Stromal cell of bone marrow (primary cell): Measurements from ENCODE around the gene ACBD4.

Source experiments
- DNase-seq: peaks from one replicate; pipeline ENCODE4 v3.0.0-alpha.2; 2012; ENCODE audit warnings: low read depth

ACBD4 gene

DNA sequence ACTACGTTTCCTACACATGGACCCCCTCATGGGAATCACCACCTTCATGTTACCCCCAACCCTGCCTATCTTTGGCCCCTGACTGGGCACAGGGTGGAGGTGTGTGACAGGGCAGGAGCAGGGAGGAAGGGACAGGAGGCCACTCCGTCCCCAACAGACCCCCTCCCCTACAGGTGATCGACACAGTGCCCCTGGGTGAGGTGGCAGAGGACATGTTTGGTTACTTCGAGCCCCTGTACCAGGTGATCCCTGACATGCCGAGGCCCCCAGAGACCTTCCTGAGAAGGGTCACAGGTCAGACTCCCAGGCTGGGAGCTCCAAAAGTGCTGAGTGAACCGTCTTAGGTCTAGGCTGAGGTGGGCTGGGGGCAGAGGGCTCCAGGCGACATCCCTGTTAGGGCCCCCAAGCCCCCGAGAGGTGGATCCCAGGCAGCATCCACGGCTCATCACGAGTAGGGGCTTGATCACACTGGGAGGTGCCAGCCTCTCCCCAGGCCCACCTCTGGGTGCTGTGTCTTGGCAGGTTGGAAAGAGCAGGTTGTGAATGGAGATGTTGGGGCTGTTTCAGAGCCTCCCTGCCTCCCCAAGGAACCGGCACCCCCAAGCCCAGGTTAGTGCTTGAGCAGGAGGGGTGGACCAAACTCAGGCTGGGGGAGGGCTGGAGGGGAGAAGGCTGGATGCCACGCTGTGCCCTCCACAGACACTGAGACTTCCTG, 1.5 kb downstream of the ACBD4 start:
- no peak for DNase-seq

DNA sequence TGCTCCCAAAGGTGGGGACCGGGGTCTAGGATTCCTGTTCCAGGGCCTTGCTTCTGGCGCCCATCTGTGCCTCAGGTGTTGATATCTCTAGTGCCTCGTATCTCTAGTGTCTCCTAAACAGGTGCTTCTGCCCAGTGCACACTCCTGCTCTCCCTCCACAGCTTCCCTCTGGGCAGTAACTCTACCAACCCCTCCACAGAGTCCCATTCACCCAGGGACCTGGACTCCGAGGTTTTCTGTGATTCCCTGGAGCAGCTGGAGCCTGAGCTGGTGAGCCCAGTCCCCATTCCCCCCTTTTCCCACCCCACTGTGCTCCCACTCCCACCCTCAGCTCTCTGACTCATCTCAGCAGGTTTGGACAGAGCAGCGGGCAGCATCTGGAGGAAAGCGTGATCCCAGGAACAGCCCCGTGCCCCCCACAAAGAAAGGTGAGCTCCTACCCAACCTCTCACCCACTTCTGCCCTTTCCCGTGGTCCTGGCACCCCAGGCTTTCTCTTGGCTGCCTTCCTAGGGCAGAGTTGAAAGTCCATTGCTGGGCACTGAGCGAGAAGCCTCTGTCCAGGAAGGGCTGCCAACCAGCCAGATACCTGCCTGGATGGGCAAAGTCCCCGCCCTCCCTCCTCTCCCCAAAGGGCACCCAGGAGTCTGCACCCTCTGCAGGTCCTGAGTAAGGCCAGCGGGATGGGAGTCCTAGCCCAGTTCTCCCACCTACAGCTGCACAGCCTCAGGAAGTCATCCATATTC, 2.2 kb downstream of the ACBD4 start:
- DNase-seq: no peak

DNA sequence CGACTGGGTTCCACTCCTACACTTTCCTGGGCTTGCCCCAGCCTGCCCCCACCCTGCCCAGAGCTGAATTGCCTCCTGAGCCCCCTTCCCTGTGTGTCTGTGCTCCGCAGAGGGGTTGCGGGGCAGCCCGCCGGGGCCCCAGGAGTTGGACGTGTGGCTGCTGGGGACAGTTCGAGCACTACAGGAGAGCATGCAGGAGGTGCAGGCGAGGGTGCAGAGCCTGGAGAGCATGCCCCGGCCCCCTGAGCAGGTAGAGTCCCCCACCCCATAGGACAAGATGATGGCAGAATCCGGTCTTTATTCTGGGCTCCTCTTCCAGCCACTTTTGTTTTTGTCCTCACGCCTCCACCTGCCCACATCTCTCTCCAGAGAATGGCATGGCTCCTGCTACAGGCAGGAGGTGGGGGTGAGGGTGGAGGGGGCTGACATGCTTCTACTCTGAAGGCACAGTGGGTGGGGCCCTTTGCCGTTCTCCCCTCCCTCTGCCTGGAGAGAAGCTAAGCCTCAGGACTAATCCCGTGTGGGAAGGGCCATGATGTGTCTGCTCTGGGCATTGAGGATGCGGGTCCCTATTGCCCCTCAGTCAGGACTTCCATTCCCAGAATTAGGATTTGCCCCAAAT, 3.5 kb downstream of the ACBD4 start:
- DNase-seq: no peak

DNA sequence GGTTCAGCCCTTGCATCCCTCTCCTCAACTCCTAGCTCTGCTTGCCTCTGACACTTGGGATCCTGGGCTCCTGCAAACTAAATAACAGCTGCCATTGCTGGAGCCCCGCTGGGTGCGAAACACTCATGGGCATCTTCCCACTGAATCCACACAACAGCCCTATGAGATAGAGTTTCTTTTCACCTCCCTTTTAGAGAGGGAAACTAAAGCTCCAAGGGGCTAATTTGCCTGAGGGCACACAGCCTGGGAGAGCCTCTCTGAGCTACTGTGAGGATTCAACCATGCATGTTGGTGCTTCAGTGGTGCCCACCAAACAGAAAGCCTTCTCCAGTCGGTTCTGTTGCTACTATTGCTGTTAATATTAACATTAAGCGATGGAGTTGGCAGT, 4.0 kb downstream of the ACBD4 start:
- no peak for DNase-seq

DNA sequence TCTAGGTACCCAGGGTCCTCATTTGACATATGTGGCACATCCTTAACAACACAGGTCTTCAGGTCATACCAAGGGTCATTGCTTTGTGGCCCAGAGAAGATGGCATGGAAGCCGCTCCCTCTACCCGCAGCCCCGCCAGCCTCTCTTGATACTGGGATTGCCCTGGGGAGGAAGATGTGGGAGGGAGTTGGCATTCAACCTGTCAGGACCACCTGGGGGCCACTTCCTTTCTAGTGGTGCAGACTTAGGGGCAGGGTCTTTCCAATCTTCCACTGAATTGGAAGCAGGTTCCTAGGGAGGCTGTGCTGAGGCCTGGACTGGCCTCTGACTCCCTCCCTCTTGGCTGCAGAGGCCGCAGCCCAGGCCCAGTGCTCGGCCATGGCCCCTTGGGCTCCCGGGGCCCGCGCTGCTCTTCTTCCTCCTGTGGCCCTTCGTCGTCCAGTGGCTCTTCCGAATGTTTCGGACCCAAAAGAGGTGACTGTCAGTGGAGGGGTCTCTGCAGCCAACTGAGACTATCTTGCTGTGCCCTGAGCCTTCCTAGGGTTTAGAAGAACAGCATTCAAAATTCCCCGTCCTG, 7.7 kb downstream of the ACBD4 start:
- DNase-seq: no peak

DNA sequence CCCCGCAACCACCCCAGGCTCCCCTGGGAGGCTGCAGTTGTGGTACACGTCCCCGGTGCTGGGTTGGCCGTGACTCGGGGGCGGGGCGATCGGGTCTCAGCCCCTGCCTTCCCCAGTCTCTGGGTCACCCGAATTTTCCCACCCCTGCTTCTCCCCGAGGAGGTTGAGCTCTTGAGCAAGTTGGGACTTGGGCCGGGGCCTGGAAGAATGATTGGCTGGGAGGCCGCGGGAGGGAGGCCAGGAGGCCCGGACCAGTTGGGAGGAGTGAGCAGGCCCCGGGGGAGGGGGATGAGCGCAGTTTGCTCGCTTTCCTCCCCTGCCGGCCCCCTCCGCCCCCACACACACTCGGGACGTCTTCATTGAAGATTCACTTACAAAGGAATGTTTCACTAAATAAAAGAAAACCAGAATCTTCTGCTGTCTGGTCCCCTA, 8.3 kb downstream of the ACBD4 start:
- peak; percentile 76 for DNase-seq

DNA sequence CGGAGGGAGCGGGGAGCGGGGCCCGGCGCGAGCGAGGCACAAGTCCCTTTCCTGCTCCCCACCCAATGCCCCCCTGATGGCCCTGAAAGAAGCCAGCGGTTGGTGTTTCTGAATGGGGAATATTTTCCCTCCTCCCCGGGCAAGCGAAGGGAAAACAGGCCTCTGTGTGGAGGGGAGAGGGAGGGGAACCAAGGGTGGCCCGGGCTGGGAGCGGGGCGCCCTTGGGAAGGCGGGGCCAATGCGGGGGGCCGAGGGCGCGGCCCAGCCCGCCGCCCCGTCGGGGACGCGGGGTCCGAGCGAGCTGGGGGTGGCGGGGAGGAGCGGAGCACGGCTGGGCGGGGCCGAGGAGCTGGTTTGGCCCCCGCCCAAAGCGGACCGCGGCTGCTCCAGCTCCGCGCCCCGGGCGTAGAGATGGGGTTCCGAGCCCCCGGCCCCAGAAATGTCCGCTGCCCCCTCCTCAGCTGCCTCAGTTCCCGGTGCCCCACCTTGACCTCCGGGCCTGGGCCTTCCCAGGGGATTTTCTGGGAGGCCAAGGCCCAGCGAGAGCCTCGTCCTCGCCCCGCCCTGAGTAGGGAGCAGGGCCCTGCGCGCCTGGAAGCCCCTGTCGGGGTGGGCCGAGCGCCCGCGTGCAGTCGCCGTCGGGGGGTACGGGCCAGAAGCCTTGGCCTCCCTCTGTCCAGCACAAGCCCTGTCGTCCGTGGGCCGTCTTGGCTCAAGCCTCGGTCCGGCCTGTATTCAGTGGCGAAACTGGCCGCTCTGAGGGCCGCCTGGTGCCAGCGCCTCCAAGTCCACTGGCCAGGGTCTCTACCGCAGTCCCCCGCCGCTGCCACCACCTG, 8.9 kb downstream of the ACBD4 start:
- no peak for DNase-seq

DNA sequence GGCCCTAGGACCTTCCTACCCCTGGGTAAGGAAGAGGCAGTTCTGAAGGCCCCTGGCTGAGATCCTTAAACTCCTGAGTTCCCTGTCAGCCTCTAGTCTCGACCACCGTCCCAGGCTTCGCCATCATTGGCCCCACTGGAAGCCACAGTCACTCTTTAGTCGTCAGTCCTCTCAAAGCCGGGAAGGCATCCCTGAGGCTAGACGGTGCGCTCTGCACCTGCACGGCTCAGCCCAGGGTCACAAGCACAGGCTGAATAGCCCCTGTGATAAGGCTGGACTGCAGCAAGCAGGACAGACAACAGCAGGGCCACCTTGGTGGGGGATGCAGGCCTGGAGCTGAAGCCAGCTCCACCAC, 9.5 kb downstream of the ACBD4 start:
- no peak for DNase-seq

DNA sequence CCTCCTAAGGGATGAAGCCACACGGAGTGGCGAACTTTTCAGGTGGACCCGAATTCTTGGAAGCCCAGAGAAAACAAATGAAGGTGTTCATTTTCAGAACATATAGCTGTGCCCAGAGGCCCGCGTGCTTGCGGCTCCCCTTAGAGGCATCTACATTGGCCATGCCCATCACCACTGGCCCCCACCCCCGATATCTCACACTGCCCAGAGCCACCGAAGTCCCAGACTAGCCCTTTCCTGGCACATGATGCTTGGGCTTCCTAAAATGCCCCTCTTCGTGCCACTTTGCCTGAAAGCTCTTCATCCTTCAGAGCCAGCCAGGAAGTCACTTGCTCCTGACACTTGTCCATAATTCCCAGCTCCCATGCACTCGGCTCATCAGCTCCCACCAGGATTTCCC, 10.7 kb downstream of the ACBD4 start:
- DNase-seq: no peak

DNA sequence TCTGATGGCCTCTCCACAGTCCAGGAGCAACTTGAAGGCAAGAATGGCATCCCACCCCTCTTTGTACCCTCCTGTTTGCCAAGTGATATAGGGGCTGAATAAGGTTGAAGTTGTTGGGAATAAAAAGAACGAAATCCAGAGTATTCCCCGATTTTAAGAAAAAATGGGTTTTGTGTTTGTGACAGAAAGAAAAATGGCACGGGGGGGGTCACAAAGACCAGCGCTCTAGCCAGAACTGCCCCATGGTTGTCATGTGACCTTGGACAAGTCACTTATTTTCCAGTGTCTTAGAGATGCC, 11.1 kb downstream of the ACBD4 start:
- no peak for DNase-seq

DNA sequence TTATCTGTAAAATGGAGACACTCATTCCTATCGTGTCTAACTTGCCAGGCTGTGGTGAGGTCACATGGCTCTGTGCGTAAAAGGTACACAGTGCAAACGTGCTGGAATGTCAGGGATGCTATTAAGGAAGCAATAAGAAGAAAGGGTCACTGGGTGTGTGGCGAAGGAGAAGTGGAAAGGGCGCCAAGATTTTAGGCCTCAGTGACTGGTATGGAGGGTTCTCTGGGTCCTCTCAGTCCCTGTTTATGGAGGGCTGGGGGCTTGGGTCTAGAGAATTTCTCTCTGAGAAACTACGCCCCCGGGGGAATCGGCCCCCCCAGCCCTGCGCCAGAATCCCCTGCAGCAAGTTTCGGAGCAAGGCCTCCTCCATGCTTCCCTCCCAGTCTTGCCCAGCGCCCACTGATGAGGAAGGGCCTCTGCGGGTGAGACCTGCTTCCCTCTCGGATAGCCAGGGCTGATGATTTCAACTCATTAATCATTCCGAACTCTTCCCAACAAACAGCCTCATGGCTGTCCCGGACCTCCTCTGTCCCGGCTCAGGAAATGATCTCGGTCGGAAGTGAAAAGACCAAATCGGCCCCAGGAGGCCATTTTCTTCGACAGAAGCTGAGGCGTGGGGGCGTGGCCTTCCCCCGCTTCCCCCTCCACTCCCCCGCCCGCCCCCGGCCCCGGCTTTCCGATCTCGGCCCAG, 11.5 kb downstream of the ACBD4 start:
- peak; percentile 67 for DNase-seq

DNA sequence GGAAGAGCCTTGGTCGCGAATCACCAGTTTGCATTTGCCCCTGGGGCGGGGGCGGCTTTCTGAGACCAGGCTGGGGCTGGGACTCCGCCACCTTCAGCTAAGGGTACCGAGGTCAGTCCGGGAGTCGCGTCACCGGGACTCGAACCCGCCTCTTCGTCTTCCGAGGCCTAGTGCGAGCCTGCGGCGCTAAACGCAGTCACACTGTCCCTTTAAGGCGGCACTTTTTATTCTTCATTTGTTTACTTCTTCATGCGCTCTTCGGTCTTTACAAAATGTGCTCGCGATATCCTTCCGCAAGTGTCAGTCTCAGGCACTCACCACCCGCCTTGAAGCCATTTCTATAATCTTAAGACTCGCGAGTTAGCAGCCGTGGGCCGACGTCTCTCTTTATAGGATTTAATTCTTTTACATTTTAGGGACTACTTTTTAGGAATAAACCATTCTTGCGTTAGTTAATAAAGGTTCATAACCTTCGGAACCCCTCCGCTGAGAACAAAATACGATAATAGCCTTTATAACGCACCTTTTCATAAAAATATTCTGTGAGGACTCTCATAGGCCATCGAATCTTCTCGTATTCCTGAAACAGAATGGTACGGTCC, 12.2 kb downstream of the ACBD4 start:
- DNase-seq: peak; percentile 88

DNA sequence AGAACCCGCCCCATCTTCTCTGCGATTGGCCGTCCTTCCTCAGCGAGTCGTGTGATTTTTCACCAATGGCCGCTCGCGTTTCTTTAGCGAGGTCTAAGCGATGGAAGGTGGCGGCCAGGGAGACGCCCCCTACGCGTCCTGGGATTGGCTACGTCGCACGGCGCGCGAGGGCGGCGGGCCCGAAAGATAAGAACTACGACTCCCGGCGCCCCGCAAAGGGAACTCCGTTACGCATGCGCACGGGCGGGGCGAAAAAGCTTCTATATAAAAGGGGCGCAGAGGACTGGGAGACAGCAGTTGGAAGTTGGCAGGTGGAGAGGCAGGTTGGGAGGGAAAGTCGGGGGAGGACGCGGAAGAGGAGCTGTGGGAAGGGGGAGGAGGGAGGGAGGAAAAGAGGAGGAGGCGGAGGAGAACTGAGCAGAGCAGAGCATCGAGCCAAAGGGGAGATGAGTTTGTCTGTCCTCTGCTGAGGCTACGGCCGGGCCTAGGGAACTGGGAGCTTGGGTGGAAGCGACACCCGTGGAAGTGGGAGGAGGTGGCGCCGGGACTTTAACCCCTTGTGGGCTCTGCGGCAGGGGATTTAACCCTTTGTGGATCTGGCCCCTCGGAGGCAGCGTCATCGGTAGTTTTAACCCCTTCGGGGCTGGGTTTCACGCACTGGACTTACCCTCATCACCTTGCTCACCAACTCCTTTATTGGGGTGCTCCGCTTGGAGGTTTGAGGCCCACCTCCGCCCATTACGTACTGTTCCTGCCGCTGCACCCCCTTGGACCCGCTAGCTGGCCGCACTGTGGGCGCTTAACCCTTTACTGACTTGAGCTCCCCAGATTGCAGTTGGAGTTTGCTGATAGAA, 12.9 kb downstream of the ACBD4 start, which contains the start of gene HEXIM1:
Gene HEXIM1 (plus strand): TSS at position 293 of the 854 bp plus-strand sequence. CDS start 716 bp downstream, outside the sequence.
- peak; percentile 99 for DNase-seq

DNA sequence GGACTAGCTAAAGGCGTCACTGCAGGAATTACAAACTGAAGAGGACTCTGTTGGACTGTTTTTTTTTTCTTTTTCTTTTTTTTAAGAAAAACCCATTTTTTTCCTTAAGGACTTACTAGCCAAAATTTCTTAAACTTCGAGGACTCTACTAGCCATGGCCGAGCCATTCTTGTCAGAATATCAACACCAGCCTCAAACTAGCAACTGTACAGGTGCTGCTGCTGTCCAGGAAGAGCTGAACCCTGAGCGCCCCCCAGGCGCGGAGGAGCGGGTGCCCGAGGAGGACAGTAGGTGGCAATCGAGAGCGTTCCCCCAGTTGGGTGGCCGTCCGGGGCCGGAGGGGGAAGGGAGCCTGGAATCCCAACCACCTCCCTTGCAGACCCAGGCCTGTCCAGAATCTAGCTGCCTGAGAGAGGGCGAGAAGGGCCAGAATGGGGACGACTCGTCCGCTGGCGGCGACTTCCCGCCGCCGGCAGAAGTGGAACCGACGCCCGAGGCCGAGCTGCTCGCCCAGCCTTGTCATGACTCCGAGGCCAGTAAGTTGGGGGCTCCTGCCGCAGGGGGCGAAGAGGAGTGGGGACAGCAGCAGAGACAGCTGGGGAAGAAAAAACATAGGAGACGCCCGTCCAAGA, 13.7 kb downstream of the ACBD4 start:
- DNase-seq: peak; percentile 72

DNA sequence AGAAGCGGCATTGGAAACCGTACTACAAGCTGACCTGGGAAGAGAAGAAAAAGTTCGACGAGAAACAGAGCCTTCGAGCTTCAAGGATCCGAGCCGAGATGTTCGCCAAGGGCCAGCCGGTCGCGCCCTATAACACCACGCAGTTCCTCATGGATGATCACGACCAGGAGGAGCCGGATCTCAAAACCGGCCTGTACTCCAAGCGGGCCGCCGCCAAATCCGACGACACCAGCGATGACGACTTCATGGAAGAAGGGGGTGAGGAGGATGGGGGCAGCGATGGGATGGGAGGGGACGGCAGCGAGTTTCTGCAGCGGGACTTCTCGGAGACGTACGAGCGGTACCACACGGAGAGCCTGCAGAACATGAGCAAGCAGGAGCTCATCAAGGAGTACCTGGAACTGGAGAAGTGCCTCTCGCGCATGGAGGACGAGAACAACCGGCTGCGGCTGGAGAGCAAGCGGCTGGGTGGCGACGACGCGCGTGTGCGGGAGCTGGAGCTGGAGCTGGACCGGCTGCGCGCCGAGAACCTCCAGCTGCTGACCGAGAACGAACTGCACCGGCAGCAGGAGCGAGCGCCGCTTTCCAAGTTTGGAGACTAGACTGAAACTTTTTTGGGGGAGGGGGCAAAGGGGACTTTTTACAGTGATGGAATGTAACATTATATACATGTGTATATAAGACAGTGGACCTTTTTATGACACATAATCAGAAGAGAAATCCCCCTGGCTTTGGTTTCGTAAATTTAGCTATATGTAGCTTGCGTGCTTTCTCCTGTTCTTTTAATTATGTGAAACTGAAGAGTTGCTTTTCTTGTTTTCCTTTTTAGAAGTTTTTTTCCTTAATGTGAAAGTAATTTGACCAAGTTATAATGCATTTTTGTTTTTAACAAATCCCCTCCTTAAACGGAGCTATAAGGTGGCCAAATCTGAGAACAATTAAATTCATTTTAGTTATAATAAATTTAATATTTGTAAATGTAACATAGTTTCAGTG, 14.5 kb downstream of the ACBD4 start:
- no peak for DNase-seq

DNA sequence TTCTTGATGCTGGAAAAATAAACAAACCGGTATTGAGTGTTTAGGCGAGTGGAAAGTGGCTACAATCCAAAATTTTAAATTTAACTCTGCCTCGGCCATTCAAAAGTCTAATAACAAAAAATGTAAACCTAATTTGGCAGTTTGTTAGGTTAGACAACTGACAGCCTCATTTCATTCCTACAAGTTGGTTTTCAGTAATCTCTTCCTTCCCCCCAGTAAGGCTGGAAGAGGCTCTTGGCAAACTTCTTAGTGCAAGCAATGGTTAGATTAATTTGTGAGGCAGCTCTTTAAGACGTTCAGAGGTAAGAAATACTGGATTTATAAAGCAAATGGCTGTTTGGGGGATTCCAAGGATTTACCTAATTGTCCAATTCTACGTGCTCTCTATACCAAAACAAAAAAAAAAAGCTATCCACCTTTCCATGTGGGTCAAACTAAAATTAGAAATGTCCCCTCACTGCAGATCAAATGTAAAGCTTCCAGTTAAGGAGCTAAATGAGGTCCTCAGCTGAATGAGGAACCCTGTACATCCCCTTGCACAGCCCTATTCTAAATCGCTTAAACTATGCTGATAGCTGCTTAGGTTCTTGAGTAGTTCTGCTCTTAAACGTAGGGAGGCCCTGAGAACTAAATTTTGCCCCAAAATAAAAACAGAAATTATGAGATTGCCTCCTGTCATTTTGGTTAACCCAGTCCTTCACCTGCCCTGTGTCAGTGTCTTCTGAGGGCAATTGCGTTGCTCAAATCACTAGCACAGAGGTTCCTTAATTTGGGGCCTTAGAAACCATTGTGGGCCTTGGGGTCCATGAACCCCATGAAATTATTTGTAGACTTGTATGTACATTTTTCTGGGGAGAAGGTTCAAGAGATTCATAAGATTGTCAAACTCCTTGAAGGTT, 15.7 kb downstream of the ACBD4 start:
- DNase-seq: no peak

DNA sequence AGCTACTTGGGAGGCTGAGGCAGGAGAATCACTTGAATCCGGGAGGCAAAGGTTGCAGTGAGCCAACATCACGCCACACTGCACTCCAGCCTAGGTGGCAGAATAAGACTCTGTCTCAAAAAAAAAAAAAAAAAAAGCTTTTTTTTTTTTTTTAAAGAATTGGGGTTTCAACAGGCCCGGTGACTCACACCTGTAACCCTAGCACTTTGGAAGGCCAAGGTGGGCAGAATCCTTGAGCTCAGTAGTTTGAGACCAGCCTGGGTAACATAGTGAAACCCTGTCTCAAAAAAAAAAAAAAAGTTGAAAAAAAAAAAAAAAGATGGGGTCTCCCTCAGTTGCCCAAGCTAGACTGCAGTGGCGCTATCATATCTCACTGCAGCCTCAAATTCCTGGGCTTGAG, 19.5 kb downstream of the ACBD4 start:
- DNase-seq: no peak
